HG03571 (cell line): ENCODE measurements around the gene WDR18.
"Not testable (repeated sequence)": the region's sequence is repeated elsewhere in the genome, so short reads cannot be mapped to it uniquely, and the experiment has no call there.

Experiments
- ATAC-seq: cut with Tn5 transposase; IDR thresholded peaks from one replicate; pipeline ENCODE4 v1.9.1; 2021; ENCODE audit not compliant: unreplicated experiment

The WDR18 gene

DNA sequence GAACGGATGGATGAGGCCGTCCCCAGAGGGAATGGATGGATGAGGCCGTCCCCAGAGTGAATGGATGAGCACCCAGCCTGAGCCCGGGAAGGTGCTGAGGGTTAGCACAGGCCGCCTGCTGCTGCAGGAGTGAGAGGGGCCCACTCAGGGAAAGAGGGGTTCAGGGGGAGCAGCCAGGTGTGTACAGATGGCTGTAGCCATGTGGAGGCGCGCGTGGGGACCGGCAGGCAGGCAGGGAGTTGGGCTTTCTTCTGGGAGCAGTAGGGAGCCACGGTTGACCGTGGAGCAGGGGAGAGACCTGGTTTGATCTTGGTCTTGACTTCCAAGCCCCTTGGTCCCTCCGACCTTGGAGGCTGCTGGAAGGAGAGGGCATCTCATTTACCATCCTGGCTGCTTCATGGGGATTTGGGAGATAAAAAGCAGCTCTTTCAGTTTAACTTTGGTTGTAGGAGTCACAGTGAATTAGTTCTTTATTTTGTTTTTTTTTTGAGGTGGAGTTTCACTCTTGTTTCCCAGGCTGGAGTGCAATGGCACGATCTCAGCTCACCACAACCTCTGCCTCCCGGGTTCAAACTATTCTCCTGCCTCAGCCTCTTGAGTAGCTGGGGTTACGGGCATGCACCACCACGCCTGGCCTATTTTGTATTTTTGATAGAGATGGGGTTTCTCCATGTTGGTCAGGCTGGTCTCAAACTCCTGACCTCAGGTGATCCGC is 33.6 kb upstream of the WDR18 start:
- no peak for ATAC-seq

DNA sequence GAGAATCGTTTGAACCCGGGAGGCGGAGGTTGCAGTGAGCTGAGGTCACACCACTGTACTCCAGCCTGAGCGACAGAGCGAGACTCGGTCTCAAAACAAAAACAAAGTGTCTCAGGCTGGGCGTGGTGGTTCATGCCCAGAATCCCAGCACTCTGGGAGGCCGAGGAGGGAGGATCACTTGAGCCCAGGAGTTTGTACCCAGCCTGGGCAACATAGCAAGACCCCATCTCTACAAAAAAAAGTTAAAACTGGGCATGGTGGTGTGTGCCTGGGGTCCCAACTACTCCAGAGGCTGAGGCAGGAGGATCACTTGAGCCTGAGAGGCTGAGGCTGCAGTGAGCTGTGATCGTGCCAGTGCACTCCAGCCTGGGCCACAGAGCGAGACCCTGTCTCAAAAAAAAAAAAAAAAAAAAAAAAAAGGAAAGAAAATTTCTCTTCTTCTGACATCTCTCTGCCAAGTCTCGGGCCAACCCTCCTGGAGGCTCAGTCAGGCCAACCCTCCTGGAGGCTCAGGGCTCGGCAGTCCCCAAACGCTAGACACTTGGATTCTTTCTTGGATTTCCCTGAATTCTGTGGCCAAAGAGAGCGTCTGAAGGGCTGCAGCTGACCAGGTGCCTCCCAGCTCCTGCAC is 32.0 kb upstream of the WDR18 start:
- ATAC-seq: no peak

DNA sequence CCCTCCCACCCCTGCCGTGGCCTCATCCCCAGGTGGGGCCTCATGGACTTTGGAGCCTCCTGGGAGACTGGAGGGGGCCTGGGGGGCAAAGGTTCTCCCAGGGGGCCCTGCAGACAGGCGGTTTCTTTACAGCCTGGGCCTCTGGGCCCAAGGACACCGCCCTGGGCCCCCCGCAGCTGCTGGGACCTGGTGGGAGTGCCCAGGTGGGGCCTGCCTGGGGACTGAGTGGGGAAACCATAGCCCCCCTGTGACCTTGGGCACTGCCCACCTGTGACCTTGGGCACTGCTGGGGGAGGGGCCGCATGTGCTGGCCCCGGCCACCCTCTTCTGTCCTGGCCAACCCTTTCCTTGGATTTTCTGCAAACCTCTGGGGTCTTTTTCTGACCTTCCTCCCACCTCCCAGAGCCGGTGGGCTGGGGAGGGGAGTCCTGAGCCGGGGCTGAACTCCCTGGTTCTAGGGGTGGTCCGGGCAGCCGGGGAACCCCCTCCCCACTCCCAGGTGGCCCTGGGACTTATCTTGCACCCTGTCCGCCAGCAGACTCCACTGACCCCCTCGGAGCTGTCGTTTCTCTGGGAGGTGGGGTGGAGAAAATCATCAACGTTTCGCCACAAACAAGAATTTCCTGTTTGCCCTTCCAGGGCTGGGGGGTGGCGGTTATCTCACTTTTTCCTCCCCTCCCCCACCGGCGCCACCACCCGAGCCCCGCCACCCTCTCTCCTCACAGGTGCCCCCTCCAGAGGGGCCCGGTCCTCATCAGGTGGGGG is 31.3 kb upstream of the WDR18 start:
- no peak for ATAC-seq

DNA sequence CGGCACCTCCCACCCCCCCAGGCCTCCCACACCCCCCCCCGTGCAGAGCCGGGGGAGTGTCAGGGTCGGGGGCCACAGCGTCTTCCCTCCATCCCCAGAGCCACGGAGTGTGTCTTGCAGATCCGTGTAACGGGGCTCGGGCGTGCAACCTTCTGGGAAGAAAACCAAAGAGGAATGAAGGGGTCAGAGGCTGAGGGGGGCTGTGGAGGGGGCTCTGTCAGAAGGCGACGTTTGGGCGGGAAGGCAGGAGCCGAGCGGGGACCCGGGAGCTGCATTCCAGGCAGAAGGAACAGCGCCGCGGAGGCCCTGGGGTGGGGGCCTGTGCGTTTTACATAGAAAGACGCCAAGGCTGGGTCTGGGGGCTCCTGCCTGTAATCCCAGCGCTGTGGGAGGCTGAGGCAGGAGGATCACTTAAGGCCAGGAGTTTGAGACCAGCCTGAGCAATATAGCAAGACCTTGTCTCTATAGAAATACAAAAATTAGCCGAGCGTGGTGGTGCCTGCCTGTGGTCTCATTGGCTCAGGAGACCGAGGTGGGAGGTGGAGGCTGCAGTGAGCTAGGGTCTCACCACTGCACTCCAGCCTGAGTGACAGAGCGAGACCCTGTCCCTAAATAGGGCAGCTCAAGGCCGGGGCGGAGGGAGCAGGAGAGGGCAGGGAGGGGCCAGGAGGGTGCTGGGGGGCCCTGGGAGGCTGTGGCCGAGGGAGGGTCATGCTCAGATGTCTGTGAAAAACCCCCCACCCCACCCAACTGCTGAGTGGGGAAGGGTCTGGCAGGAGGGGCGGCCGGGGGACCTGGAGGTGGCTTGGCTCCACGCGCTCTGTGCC is 30.5 kb upstream of the WDR18 start:
- no peak for ATAC-seq

DNA sequence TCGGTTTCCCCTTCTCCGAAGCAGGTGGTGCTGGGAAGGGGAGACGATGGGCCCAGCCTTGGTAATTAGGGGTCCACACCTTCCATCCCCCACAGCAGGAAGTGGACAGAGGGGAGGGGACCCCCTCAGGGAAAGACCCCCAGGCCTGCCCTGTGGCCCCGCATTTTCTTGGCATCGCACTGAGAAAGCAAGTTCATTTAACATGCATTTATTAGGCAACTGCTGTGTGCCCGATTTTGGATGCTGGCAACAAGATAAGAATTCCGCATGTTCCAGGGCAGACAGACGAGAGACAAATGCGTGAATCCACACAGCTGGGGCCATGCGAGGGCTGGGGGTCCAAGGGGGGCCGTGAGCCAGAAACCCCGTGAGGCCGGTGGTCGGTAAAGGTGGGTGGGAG is 29.9 kb upstream of the WDR18 start:
- ATAC-seq: no peak

DNA sequence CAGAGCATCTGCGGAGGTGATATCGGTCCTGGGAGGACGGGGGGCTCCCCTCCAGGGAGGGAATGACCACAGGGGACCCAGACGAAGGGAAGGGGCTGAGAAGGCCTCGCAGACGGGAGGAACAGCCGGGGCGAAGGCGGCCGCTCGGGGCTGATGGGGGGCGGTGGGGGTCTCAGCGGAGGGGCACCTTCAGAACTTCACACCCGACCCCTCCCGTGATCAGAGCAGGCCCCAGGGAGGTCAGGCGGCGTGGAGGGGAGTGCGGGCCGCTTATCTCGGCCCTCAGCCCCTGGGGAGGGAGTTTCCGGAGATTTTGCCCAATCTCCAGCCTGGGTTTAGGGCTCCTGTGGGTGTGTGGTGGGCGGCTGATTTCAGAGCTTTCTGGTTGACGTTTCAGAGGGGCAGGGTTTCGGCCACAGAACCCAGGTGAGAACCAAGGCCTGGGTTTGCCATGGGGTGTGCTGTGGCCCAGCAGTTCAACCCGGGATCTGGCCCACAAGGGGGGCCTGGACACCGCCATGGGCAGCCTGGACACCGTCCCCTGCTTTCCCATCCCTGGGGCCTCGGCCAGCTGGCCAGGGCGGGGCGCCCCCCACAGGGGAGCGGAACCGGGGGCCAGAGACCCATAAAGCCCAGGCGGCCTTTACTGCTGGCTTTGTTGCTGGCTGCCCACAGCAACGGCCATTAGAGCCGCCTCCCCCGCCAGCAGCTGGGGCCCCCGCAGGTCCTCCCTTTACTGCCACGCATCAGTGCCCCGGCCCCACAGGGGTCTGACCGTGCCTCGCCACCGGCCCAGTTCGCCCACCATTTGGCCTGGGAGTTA is 29.3 kb upstream of the WDR18 start:
- ATAC-seq: no peak

DNA sequence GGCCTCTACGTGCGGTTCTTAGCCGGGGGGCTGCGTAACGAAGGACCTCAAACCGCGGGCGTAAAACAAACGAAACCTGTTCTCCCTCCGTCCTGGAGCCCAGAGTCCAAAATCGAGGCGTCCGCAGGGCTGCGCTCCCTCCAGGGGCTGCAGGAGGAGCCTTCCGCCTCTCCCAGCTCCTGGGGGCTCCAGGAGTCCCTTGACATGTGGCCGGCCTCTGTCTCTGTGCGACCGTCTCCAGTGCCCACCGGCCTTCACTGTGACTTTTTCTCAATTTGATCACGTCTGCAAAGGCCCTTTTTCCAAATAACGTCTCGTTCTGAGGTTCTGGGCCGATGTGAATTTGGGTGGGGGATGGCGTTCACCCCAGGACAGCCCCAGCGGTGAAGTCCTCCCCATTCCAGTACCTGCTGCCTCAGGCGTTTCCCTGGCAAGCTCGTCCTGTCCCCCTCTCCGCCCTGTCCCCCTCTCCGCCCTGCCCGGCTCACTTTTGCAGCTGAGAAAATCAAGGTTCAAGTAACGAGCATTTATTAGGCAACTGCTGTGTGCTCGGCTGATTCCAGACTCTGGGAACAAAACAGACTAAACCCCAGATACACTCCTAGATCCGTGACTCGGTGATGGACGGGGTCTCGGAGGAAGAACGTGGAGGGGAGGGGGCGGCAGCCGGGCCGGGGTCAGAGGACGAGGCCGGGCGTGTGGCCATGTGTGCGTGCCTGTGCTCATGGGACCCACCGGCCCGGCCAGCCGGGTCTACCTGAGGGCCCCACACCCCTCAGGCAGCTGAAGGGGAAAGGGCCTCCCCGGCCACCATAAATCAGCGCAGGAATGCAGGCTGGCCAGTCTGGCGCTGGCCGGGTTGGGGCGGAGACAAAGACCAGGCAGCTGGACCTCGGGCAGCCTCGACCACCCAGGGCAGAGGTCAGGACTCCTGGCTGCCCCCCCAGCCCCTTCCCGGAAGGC is 28.1 kb upstream of the WDR18 start:
- ATAC-seq: no peak

DNA sequence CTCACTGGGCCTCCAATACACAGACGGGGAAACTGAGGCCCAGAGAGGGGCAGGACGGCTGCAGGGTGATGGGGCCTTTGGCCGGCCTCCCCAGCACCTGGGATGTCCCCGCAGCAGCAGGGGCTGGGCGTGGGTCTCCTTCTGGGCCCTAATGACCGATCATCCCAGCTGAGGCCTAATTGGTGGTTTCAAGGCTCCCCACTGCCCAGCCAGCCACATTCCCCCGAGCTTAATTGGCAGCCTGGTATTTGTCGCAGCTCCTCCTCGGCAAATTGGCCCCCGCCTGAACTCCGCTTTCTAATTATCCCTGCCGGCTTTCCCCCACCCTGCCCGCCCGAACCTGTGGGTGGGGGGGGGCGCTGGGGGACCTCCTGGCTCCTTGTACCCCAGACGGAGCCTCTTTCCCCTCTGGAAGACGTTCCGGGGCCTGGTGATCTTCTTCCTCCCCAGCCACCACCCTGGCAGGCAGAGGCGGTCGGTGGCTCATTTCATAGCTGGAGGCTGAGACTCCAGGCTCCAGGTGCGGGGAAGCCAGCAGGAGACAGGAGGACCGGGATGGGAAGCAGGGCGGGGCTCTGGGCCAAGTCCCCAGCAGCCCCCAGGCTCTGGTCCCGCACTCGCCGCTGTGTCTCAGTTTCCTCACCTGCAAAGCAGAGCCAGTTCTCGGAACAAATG is 27.2 kb upstream of the WDR18 start:
- ATAC-seq: no peak

DNA sequence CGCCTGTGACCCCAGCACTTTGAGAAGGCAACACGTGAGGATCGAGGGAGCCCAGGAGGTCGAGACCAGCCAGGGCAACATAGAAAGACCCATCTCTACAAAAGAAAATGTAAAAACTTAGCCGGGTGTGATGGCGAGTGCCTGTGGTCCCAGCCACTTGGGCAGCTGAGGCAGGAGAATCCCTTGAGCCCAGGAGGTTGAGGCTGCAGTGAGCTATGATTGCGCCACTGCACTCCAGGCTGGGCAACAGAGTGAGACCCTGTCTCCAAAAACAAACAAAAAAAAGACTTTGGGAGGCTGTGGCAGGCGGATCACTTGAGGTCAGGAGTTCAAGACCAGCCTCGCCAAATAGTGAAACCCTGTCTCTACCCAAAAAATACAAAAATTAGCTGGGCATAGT is 26.6 kb upstream of the WDR18 start:
- ATAC-seq: not testable (repeated sequence)

DNA sequence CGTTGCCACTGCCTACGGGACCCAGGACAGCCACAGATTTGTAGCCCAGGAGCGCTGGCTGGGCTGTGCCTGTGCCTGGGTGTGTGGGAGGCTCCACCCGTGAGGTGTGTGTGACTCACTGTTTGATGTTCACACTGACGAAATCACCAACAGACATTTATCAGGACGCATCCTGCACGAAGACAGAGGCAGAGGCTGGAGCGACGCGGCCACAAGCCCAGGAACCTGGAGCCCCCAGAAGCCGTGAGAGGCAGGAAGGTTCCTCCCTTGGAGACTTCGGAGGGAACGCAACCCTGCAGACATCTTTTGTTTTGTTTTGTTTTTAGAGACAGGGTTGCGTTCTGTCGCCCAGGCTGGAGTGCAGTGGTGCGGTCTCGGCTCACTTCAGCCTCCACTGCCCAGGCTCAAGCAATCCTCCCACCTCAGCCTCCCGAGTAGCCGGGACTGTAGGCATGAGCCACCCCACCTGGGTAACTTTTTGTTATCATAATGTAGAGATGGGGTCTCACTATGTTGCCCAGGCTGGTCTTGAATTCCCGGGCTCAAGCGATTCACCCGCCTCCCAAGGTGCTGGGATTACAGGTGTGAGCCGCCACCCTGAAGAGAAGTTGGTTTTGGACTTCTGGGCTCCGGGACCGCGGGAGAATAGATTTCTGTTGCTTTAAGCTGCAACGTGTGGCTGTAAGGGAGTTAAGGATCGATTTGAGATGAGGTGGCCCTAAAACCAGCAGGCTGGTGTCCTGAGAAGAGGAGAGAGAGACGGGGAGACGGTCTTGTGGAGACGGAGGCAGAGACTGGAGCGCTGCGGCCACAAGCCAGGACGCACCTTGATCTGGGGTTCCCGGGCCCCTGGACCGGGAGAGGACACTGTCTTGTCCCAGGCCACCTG is 24.9 kb upstream of the WDR18 start:
- ATAC-seq: no peak

DNA sequence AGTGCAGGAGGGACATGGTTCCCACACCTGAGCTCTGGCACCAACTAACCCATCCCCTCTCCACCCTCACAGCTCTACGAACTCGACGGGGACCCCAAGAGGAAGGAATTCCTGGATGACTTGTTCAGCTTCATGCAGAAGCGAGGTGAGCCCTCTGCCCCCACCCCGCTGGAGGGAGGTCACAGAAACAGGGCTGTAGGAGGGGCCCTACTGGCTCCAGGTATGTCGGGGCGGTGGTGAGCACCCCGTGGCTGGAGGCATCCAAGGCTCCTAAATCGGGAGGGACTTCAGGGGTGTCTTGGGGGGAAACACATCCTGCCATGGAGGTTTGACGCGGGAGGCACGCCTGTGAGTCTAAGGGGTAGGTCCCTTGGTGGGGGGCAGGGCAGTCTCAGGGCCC is 24.1 kb upstream of the WDR18 start:
- no peak for ATAC-seq

DNA sequence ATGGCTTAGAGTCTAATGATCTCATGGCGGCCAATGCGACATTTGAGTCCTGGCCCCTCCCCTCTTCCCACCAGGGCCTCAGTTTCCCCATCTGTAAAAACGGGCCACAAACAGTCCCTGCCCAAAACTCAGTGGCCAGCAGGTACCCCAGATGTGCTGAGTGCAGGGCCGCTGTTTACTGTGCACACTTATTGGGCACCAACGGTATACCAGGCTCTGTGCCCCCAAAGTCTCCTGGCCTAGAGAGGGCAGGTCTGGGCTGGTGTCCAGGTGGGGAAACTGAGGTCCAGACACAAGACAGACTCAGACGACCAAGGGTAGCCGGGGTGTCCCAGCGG is 23.6 kb upstream of the WDR18 start:
- ATAC-seq: no peak

DNA sequence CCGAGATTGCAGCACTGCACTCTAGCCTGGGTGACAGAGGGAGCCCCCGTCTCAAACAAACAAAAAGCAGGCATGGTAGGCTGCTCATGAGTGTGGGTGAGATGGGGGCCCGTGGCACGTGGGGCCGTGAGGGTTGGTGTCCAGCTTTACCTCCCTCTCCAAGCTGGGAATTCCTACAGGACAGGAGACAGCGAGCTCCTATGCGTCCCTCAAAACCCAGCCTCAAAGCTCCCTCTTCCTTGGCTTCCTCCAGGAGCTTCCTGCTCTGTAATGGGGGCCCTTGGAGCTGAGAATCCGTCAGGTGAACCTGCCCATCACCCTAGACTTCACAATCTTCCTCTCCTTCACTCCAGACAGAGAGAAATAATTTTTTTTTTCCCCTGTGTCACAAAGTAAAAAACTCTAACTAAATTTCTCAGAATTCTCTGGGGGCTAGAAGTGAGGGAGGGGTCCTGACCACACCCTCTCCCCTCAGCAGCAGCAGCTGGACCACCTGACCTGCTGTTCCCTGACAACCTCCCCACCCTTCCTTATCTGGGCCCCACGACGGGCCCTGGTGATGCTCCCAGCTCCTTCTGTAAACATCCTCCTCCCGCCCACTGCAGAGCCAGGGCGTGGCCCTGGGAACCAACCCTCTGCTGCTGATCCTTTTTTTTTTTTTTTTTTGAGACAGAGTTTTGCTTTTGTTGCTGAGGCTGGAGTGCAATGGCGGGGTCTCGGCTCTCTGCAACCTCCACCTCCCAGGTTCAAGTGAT is 22.1 kb upstream of the WDR18 start:
- ATAC-seq: no peak

DNA sequence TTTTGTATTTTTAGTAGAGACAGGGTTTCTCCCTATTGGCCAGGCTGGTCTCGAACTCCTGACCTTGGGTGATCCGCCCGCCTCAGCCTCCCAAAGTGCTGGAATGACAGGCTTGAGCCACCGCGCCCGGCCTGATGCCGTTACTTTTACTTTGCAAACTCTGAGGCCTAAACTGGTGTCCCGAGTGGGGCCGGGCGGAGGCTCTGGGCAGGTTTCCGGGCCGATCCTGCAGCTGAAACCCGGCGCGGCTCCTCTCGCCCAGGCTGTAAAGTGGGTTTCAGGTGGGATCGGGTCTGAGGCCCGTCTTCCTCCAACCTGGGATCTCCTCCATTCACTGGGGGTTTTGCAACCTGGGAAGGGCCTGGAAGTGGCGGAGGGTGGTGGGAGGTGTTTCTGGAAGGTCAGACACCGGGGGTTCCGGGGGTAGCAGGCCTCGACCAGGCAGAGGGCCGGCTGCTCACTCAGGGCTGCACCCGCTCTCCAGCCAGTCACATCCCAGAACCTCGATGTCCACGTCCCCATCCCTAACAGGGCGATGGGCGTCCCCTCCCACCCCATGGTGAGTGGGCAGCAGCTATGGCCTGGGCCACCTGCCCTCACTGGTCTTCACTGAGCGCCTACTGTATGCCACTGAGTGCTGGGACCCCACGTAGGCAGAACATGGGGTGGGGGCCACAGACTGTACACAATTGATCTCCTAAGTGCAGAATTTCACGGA is 21.3 kb upstream of the WDR18 start:
- no peak for ATAC-seq

DNA sequence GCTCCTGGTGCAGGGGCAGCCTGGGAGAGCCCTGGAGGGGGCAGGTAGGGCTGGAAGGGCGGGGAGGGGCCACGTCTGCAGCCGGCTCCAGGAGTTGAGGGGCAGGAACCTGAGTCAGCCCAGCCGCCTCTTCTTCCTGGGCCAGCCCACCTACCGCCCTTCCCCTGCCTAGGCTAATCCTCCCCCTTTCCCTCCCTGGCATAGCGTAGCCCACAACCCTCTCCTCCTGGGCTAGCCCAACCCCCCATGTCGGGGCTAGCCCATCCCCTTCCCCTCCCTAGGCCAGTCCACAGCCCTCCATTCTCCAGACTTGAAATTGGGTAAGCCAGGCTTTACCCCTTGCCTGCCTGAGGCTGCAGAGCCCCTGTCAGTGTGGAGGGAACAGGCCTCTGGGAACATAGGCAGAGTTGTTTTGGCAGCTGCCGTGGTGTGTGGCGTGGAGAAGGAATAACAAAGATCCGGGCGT is 20.6 kb upstream of the WDR18 start:
- ATAC-seq: no peak

DNA sequence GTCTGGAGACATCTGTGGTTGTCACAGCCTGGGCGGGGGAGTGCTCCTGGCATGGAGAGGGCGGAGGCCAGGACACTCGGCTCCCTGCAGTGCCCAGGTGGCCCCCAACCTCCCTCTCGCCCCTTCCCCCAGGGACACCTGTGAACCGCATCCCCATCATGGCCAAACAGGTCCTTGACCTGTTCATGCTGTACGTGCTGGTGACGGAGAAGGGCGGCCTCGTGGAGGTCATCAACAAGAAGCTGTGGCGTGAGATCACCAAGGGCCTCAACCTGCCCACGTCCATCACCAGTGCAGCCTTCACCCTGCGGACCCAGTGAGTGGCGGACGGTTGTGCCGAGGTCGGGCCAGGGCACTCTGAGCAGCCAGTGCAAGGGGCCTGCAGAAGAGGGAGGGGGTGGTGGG is 20.0 kb upstream of the WDR18 start:
- ATAC-seq: no peak
